ENCODE results near the gene LIMCH1.

Gene LIMCH1

DNA sequence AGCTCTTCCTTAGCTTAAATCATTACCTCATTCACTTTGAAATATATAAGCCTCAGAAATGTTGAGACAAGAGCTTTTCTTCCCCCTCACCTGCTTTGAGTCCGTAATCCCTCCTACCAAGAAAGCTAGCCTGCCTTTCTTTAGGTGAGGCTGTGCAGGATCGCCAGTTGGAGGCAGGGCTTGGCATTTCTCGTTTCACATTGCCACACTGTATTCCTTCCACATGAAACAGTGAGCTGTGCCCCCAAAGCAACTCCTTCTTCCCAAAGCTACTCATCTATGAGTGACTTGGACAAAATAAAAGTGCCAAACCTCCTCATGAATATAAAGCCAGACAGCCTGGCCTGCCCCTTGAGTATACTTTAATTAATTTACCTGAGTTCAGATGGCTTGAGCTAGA lies 86.8 kb downstream of the LIMCH1 start:
- H3K4me3 ChIP-seq (ENCODE audit: low read depth, low read length), result no peak overlapping the region
- TF ChIP-seq, protein P1, sequence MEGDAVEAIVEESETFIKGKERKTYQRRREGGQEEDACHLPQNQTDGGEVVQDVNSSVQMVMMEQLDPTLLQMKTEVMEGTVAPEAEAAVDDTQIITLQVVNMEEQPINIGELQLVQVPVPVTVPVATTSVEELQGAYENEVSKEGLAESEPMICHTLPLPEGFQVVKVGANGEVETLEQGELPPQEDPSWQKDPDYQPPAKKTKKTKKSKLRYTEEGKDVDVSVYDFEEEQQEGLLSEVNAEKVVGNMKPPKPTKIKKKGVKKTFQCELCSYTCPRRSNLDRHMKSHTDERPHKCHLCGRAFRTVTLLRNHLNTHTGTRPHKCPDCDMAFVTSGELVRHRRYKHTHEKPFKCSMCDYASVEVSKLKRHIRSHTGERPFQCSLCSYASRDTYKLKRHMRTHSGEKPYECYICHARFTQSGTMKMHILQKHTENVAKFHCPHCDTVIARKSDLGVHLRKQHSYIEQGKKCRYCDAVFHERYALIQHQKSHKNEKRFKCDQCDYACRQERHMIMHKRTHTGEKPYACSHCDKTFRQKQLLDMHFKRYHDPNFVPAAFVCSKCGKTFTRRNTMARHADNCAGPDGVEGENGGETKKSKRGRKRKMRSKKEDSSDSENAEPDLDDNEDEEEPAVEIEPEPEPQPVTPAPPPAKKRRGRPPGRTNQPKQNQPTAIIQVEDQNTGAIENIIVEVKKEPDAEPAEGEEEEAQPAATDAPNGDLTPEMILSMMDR (IDR thresholded peaks at IDR 0.05; ENCODE audit: low read depth, low read length), result no peak
- in situ Hi-C loops (cut with HindIII; ENCODE audit: low sequenced_read_pairs), result no loop called here
- DNase-seq (ENCODE audit: low read depth, low spot score), result no peak

DNA sequence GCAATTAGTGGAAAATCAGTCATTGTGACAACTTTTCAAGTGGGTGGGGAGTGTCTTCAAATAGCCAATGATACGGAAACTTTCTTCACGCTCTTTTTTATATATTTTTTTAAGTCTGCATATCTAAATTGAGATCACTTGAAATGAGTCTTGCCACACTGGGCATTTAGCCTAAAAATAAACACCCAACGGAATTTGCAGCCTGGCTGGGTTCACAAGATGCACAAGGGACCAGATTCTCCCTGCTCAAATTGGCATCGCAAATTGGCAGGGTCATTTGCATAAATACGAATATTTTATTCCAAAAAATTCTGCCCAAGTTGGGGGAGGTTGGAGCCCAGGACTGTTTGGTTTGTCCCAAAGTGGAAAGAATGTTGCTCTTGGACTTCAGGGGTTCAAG lies 87.6 kb downstream of the LIMCH1 start:
- TF ChIP-seq, protein P1 (IDR thresholded peaks at IDR 0.05; ENCODE audit: low read depth, low read length), result no peak
- no peak overlapping the region for H3K4me3 ChIP-seq (ENCODE audit: low read depth, low read length)
- no peak for DNase-seq (ENCODE audit: low read depth, low spot score)
- in situ Hi-C loops (cut with HindIII; ENCODE audit: low sequenced_read_pairs), result no loop called here

DNA sequence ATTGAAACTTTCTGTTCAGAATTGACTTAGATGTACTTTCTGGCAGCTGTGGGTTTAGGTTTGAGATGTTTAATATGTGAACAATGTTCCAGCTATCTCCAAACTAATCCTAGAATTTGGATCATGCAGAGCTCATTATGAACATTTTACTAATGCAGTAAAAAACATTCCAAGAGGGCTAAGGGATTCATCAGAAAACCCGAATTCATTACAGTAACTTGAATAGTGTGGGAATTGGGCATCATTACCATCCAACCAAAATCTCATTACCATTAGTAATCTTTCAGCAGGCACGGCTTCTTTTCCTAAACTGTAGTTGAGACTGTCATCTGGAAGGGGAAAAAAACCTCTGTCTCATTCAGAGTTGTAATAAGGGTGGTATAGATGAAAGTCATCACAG lies 91.0 kb downstream of the LIMCH1 start:
- in situ Hi-C loops (cut with HindIII; ENCODE audit: low sequenced_read_pairs), result no loop called here
- H3K4me3 ChIP-seq (ENCODE audit: low read depth, low read length), result no peak overlapping the region
- DNase-seq (ENCODE audit: low read depth, low spot score), result no peak
- TF ChIP-seq, protein P1 (IDR thresholded peaks at IDR 0.05; ENCODE audit: low read depth, low read length), result no peak

DNA sequence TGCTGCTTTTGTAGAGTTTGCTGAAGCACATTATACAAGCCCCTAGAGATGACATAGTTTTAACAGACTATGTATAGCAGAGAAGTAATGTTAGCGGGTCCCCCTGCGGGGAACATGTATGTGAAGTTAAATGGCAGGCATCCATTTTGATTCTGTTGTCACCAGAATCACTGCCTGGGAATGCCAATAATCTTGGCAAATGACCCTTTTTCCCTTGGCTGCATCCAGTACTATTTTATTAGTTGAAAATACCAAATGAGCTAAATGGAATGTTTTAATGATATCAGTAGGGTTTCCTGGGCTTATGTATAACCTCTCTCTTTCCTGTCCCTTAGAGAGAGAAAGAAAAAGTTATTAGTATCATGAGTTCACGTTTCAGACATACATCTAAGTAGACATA lies 93.6 kb downstream of the LIMCH1 start:
- in situ Hi-C loops (cut with HindIII; ENCODE audit: low sequenced_read_pairs), result no loop called here
- H3K4me3 ChIP-seq (ENCODE audit: low read depth, low read length), result no peak overlapping the region
- TF ChIP-seq, protein P1 (IDR thresholded peaks at IDR 0.05; ENCODE audit: low read depth, low read length), result no peak
- no peak for DNase-seq (ENCODE audit: low read depth, low spot score)

DNA sequence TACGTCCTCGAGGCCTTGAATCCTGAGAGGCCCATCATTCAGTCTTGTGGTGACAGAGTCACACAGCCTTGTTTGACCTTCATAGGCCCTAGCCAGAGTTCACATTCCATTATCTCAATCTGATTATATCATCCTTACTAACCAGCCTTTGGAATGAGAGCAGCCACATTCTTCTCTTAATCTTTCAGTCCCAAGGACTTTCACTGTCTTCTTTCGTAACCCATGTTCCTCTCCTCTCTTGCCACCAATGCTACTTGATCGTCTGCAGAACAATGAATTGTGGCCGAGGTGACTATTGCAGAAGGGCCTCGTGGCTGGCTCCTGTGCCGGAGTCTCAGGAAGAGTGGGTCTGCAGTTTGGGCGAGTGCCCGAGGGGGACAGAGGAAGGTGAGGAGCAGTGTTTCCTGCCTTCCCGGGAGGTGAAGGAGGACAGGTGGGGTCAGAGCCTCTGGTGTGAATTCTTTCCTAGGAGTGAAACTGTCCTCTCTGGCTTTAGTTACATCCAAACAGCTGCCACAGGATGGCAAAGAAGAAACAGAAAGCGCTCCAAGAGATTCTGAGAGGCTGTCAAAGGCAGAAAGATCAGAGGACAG lies 94.6 kb downstream of the LIMCH1 start:
- TF ChIP-seq, protein P1 (IDR thresholded peaks at IDR 0.05; ENCODE audit: low read depth, low read length), result no peak

DNA sequence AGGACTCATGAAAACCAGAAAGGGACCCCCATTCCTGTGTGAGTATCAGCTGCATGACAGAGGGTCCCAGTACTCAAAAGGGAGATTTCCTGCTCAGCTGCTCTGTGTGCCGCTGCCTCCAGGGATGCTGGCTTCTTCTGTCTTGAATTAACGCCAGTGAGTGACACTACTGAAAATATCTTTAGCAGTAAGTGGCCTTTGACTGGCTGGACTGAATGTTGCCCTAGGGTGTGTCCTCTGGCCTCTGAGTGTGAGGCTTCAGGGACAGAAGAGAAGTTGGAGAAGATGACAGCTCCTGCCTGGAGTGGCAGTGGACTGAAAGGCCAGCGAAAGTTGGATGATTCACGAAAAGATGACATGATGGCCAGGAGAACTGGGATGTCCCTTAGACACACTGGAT lies 95.4 kb downstream of the LIMCH1 start:
- no peak overlapping the region for H3K4me3 ChIP-seq (ENCODE audit: low read depth, low read length)
- in situ Hi-C loops (cut with HindIII; ENCODE audit: low sequenced_read_pairs), result no loop called here
- no peak for DNase-seq (ENCODE audit: low read depth, low spot score)
- TF ChIP-seq, protein P1 (IDR thresholded peaks at IDR 0.05; ENCODE audit: low read depth, low read length), result no peak

More for the DNA sequence above, 94.6 kb downstream of the LIMCH1 start:
- in situ Hi-C loops (cut with HindIII; ENCODE audit: low sequenced_read_pairs), result no loop called here
- H3K4me3 ChIP-seq (ENCODE audit: low read depth, low read length), result no peak overlapping the region
- no peak for DNase-seq (ENCODE audit: low read depth, low spot score)

DNA sequence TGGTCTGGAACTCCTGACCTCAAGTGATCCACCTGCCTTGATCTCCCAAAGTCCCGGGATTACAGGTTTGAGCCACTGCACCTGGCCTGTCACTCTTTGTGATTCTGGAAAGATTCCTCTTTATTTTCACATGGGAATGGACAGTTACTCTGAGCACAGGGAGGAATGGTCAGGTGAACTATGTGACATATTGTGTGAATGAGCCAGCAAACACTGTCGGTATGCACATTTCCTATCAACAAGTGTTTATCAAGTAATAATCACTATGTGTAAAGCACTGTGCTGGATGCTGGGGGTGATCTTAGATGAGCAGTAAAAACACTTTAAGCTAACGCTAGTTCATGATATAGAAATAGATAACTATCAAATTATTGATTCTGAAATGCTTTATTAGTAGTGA lies 97.5 kb downstream of the LIMCH1 start:
- in situ Hi-C loops (cut with HindIII; ENCODE audit: low sequenced_read_pairs), result no loop called here
- TF ChIP-seq, protein P1 (IDR thresholded peaks at IDR 0.05; ENCODE audit: low read depth, low read length), result no peak
- no peak overlapping the region for H3K4me3 ChIP-seq (ENCODE audit: low read depth, low read length)
- no peak for DNase-seq (ENCODE audit: low read depth, low spot score)
